ENCODE results near the gene RAB3C.

The RAB3C gene

GRCh38 chr5:58755397-58755796, 172.5 kb downstream of the RAB3C start:
- no peak for TF ChIP-seq CTCF (IDR thresholded peaks at IDR 0.05)
- H3K36me3 Mint-ChIP-seq (ENCODE audit: low read depth), result no peaks in the 10 kb centered on the region
- DNase-seq, result no peak
- no peaks in the 10 kb centered on the region for H3K9me3 Mint-ChIP-seq
- H3K27ac Mint-ChIP-seq, result no peak overlapping the region
- H3K4me3 Mint-ChIP-seq, result no peak overlapping the region
- no peaks in the 10 kb centered on the region for H3K27me3 Mint-ChIP-seq (ENCODE audit: low read depth, poor library complexity)
- no peaks in the 10 kb centered on the region for H3K4me1 Mint-ChIP-seq

- H3K9me3 Mint-ChIP-seq, result no peaks in the 10 kb centered on the region
- H3K27ac Mint-ChIP-seq, result no peak overlapping the region
- no peak for DNase-seq
- TF ChIP-seq CTCF (IDR thresholded peaks at IDR 0.05), result no peak
- no peaks in the 10 kb centered on the region for H3K36me3 Mint-ChIP-seq (ENCODE audit: low read depth)
- H3K4me1 Mint-ChIP-seq, result no peaks in the 10 kb centered on the region
- H3K4me3 Mint-ChIP-seq, result no peak overlapping the region
- H3K27me3 Mint-ChIP-seq (ENCODE audit: low read depth, poor library complexity), result no peaks in the 10 kb centered on the region
Observed at GRCh38 chr5:58759745-58760144, 176.9 kb downstream of the RAB3C start.

GRCh38 chr5:58760222-58760621, 177.3 kb downstream of the RAB3C start:
- no peaks in the 10 kb centered on the region for H3K36me3 Mint-ChIP-seq (ENCODE audit: low read depth)
- TF ChIP-seq CTCF (IDR thresholded peaks at IDR 0.05), result no peak
- H3K27me3 Mint-ChIP-seq (ENCODE audit: low read depth, poor library complexity), result no peaks in the 10 kb centered on the region
- DNase-seq, result no peak
- H3K9me3 Mint-ChIP-seq, result no peaks in the 10 kb centered on the region
- H3K4me3 Mint-ChIP-seq, result no peak overlapping the region
- H3K27ac Mint-ChIP-seq, result no peak overlapping the region
- H3K4me1 Mint-ChIP-seq, result no peaks in the 10 kb centered on the region

GRCh38 chr5:58761407-58761806, 178.5 kb downstream of the RAB3C start:
- Mint-ChIP-seq H3K9me3 (no peaks in the 10 kb centered on the region), H3K27me3 (ENCODE audit: low read depth, poor library complexity) (no peaks in the 10 kb centered on the region), H3K4me1 (no peaks in the 10 kb centered on the region), H3K4me3 (no peak overlapping the region), H3K36me3 (ENCODE audit: low read depth) (no peaks in the 10 kb centered on the region), H3K27ac (no peak overlapping the region)
- no peak for DNase-seq
- no peak for TF ChIP-seq CTCF (IDR thresholded peaks at IDR 0.05)

- Mint-ChIP-seq H3K27ac (no peak overlapping the region), H3K4me3 (no peak overlapping the region), H3K9me3 (no peaks in the 10 kb centered on the region), H3K36me3 (ENCODE audit: low read depth) (no peaks in the 10 kb centered on the region), H3K27me3 (ENCODE audit: low read depth, poor library complexity) (no peaks in the 10 kb centered on the region), H3K4me1 (no peaks in the 10 kb centered on the region)
- no peak for TF ChIP-seq CTCF (IDR thresholded peaks at IDR 0.05)
- no peak for DNase-seq
Observed at GRCh38 chr5:58763390-58763789, 180.5 kb downstream of the RAB3C start.

GRCh38 chr5:58764199-58764598, 181.3 kb downstream of the RAB3C start:
- no peak for DNase-seq
- Mint-ChIP-seq H3K36me3 (ENCODE audit: low read depth) (no peaks in the 10 kb centered on the region), H3K27me3 (ENCODE audit: low read depth, poor library complexity) (no peaks in the 10 kb centered on the region), H3K4me3 (no peak overlapping the region), H3K9me3 (no peaks in the 10 kb centered on the region), H3K4me1 (no peaks in the 10 kb centered on the region), H3K27ac (no peak overlapping the region)
- TF ChIP-seq CTCF (IDR thresholded peaks at IDR 0.05), result no peak
